Epithelial cell of esophagus (primary cell): ENCODE data around the gene RTN4.

Experiments used
- DNase-seq: peaks from one replicate; pipeline ENCODE4 v3.0.0; 2010; ENCODE audit warnings: low read depth
- H3K4me3 ChIP-seq: 2 replicates; pipeline ENCODE4 v1.5.1; 2011; ENCODE audit warnings: mild to moderate bottlenecking, low read length, control low read depth
- TF ChIP-seq, protein P1 (sequence below): IDR thresholded peaks from 2 replicates; pipeline ENCODE4 v1.5.1; 2011; ENCODE audit warnings: low read depth, mild to moderate bottlenecking, low read length, control low read depth, inconsistent platforms; ENCODE audit not compliant: insufficient read depth; ENCODE audit errors: missing control alignments

RTN4 gene

DNA sequence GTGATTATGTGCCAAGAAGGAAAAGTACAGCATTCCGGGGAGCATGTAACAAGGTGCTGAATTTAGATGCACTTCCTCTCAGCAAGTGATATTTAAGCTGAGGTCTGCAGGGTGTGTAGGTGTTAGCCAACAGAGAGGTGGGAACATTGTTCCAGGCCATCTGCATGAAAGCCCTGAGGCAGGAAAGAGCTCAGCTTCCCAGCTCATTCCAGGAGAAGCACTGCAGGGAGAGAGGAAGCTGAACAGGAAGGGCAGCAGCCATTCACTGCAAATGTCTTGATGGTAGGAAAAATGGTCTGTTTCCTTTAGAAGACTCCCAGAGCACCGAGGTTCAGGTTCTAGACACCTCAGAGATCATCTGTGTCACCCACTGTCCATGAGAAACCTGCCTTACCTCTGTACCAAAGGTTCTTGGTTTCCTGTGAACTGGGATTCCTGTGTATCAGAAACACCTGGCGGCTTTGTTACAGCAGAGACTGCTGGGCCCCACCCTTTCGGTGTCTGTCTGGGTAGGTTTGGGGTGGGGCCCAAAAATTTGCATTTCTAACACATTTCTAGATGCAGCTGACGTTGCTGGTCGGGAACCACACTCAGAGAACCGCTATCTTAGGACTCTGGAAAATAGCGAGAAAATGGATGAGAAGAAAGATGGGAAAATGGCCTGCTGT, 84.0 kb downstream of the RTN4 start:
- peak; percentile 68 for DNase-seq
- TF ChIP-seq, protein P1, sequence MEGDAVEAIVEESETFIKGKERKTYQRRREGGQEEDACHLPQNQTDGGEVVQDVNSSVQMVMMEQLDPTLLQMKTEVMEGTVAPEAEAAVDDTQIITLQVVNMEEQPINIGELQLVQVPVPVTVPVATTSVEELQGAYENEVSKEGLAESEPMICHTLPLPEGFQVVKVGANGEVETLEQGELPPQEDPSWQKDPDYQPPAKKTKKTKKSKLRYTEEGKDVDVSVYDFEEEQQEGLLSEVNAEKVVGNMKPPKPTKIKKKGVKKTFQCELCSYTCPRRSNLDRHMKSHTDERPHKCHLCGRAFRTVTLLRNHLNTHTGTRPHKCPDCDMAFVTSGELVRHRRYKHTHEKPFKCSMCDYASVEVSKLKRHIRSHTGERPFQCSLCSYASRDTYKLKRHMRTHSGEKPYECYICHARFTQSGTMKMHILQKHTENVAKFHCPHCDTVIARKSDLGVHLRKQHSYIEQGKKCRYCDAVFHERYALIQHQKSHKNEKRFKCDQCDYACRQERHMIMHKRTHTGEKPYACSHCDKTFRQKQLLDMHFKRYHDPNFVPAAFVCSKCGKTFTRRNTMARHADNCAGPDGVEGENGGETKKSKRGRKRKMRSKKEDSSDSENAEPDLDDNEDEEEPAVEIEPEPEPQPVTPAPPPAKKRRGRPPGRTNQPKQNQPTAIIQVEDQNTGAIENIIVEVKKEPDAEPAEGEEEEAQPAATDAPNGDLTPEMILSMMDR = no peak
- no peak overlapping the region for H3K4me3 ChIP-seq

DNA sequence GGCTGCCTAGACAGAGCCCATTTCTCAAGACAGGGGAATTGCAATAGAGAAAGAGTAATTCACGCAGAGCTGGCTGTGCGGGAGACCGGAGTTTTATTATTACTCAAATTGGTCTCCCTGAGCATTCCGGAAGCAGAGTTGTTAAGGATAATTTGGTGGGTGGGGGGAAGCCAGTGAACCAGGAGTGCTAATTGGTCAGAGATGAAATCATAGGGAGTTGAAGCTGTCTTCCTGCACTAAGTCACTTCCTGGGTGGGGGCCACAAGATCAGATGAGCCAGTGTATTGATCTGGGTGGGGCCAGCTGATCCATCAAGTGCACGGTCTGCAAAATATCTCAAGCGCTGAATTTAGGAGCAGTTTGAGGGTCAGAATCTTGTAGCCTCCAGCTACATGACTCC, 84.8 kb downstream of the RTN4 start:
- DNase-seq = no peak
- no peak overlapping the region for H3K4me3 ChIP-seq
- TF ChIP-seq, protein P1 = no peak

DNA sequence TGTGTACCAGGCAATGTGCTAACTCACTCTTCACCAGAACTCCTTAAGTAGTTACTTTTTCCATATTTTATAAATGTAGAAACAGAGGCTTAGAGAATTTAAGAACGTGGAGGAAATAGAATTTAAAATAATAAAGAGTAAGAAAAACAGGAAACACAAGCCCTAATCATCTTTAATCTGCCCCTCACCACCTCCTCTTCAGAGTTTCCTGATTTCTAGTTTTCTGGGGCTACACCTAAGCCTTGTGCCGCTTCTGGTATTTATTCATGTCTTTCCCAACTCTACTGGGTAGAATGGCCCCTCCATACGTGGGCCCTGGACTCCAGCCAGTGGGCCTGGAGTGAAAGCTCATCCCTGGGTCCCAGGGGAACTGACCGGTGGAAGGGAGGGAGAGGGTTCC, 85.4 kb downstream of the RTN4 start:
- no peak for DNase-seq
- H3K4me3 ChIP-seq = no peak overlapping the region
- TF ChIP-seq, protein P1 = no peak

DNA sequence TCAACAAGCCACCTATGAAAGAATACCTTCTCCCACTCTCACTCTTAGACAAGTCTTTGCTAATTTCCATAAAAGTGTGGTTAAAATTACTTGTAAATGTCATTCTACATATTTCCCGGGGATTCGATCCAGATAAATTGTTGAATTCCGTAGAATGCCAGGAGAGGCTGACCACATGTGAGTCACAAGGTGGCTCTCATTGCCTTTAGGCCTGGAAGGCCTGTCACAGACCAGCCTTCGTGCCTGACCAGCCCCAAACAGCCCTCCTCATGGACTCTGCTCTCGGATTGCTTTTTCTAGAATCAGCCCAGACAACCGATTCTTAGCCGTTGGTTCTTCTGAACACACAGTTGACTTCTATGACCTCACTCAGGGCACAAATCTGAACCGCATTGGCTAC, 86.0 kb downstream of the RTN4 start:
- DNase-seq = no peak
- no peak overlapping the region for H3K4me3 ChIP-seq
- TF ChIP-seq, protein P1 = no peak

DNA sequence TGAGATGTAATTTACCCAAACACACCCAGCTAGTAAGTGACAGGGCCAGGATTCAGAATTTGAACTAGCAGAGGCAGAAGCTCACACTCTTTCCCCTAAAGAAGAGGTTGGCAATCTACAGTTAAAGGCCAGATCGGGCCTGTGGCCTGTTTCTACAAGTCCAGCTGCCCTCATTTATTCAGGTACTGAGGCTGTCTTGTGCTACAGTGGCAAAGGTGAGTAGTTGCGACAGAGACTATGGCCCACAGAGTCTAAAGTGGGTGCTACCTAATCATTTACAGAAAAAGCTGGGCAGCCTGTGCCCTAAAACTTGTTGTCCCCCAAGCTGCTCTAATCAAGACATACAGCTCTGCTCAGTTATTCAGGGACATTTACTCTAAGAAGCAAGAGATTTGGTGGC, 86.8 kb downstream of the RTN4 start:
- TF ChIP-seq, protein P1 = no peak
- H3K4me3 ChIP-seq = no peak overlapping the region
- no peak for DNase-seq

DNA sequence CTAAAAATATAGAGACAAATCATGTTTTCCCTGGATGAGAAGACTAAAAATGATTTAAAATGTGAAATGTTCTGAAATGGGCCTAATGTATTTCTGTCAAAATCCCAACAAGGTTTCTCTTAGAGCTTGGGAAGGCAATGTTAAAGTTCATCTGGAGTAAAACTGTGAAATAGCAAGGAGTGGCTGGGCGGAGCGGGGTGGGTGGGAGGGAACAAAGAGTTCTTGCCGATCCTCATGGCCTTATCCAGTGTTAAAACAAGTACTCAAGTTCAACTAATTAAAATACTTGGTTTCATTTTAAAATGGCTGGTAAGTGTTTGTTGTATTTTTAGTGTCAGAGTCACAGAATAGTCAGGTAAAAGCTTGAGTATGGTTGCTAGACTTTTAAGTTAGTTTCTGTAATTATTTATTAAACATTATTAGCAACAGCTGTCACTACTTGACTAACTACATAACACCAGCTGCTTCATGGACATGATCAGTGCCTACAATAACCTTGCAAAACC, 87.3 kb downstream of the RTN4 start:
- H3K4me3 ChIP-seq = no peak overlapping the region
- DNase-seq = no peak
- TF ChIP-seq, protein P1 = no peak

DNA sequence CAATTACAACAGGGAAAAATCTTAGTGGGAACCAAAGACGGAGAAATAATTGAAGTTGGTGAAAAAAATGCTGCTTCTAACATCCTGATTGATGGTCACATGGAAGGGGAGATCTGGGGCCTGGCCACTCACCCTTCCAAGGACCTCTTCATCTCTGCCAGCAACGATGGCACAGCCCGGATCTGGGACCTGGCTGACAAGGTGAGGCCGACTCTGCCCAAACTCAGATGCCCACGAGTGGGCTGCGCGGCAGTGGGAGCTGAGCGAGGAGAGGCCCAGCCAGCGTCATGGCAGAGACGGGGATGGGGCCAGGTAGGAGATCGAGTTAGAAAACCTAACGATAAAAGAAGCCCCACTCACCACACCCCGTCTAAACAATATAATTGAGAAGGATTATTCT, 87.7 kb downstream of the RTN4 start:
- DNase-seq = no peak
- H3K4me3 ChIP-seq = no peak overlapping the region
- TF ChIP-seq, protein P1 = no peak
